Stimulated activated CD4-positive, alpha-beta T cell treated with anti-CD3 and anti-CD28 coated beads, Interleukin-12 subunit alpha, Interleukin-12 subunit beta, amount 100 ng/mL, for 4 hours (primary cell): ENCODE data around the gene SH3PXD2B.
"Not testable (repeated sequence)": the region's sequence is repeated elsewhere in the genome, so short reads cannot be mapped to it uniquely, and the experiment has no call there.

ENCODE experiments used
- DNase-seq: peaks from one replicate; pipeline ENCODE4 v3.0.0-alpha.2; 2020

Gene SH3PXD2B

GRCh38 chr5:172288465-172288864, 165.9 kb downstream of the SH3PXD2B start:
- no peak for DNase-seq

GRCh38 chr5:172287140-172287539, 167.2 kb downstream of the SH3PXD2B start:
- not testable (repeated sequence) for DNase-seq

- no peak for DNase-seq
Measured at GRCh38 chr5:172285226-172286143, 168.8 kb downstream of the SH3PXD2B start.

GRCh38 chr5:172284611-172284980, 169.7 kb downstream of the SH3PXD2B start:
- DNase-seq: no peak

- DNase-seq: peak; percentile 80
Measured at GRCh38 chr5:172283862-172284610, 170.3 kb downstream of the SH3PXD2B start.

GRCh38 chr5:172283020-172283861, 171.1 kb downstream of the SH3PXD2B start, which contains the start of gene UBTD2:
UBTD2 (minus strand) TSS chr5:172283764; CDS start chr5:172283665, 99 bp downstream.
- DNase-seq: peak; percentile 71

DNA sequence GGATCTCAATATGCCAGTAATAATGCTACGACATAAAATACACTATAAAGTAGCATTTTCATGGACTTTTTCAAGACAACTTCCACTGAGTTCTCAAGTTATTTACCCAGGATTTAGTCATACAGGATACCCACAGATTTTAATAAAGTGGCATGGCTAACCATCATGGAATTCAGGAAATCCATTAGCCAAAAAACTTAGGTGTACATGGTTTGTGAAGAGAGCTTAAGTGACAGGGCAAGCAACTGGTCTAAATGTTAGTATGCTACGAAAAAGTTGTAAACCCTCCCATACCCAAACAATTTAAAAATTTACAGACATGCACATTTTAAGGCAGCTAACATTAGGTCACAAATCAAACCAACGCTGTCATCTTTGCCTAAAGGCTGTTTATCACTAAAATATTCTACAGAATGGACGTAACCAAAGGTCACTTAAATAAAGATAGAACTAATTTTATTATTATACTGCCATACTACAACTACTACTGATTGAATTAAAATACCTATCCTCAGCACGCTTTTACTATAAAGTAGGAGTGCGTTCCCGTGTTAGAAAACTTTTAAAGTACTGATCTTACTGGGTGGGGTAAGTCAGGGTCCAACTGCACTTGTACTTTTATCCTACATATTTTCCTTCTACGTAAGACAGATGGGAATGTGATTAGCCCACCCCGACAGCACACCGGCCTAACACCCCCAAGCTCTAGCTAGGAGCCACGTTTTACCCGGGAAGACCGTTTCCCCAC, 171.9 kb downstream of the SH3PXD2B start:
- no peak for DNase-seq

DNA sequence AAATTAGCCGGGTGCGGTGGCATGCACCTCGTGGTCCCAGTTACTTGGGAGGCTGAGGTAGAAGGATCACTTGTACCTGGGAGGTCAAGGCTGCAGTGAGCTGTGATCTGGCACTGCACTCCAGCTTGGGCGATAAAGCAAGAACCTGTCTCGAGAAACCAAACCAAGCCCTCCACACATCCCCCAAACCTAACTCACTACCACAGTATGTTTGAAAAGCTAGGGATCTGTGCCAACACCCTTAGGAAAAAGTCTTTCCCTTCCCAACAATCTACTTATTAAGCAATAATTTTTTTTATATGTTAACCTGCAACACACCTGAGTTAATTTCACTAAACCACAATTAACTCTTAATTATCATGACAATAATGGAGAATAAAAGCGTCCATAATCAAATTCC, 173.0 kb downstream of the SH3PXD2B start:
- DNase-seq: no peak

GRCh38 chr5:172280929-172281328, 173.4 kb downstream of the SH3PXD2B start:
- no peak for DNase-seq

GRCh38 chr5:172280317-172280716, 174.0 kb downstream of the SH3PXD2B start:
- DNase-seq: no peak

DNA sequence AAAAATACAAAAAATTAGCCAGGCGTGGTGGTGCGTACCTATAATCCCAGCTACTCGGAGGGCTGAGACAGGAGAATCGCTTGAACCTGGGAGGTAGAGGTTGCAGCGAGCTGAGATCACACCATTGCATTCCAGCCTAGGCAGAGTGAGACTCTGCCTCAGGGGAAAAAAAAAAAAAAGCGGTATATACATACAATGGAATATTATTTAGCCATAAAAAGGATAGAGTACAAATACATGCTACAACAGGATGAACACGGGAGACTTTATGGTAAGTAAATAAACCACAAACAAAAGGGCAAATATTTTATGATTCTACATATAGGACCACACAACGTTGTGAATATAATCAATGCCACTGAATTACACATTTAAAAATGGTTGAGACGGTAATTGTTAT, 176.0 kb downstream of the SH3PXD2B start:
- no peak for DNase-seq

DNA sequence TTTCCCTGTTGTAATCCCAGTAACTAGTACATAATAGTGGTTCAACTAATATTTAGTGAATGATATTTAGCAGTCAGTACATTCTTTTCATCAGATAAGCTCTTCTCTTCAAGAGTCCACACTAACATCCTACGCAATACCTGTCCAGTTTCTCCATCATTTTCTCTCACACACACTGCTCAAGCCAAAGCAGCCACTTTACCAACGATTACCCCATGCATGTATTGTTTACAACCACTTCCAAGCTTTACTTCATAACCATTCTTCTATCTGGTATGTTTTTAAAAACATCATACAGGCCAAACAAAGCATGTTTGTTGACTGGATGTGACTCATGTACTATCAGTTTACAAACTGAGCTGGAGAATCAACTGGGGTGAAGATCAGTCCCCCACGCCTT, 178.1 kb downstream of the SH3PXD2B start:
- DNase-seq: no peak
